ENCODE data around the gene SRSF12. TPM values are rescaled to one million over a fixed set of nuclear protein-coding genes. Genes with fewer than 3 reads are reported as not detected.

The SRSF12 gene
- total RNA-seq, 4 donors from 2014 or later = 0.49 TPM; not detected in 3

GRCh38 chr6:89073014-89073620 is 44.8 kb downstream of the SRSF12 start:
- intact Hi-C loops (cut with DNase I; ENCODE audit: low total_unique reads) = no loop called here
- TF ChIP-seq CTCF (IDR thresholded peaks at IDR 0.05) = no peak
- no peak for TF ChIP-seq POLR2A (IDR thresholded peaks at IDR 0.05)
- no peak overlapping the region for H3K4me3 ChIP-seq (ENCODE audit: low read depth, poor library complexity, severe bottlenecking)
- no peak for DNase-seq (ENCODE audit: low spot score in 2 of 2)
- WGBS, 2 donors = 45 to 59% methylated on average over 4 of the region's 4 CpGs

- intact Hi-C loops (cut with DNase I; ENCODE audit: low total_unique reads) = no loop called here
- no peak overlapping the region for H3K4me3 ChIP-seq (ENCODE audit: low read depth, poor library complexity, severe bottlenecking)
- no peak for TF ChIP-seq POLR2A (IDR thresholded peaks at IDR 0.05)
- TF ChIP-seq CTCF (IDR thresholded peaks at IDR 0.05) = no peak
- DNase-seq (ENCODE audit: low spot score in 2 of 2) = no peak
Observed at GRCh38 chr6:89071036-89071435, 46.8 kb downstream of the SRSF12 start.

- H3K4me3 ChIP-seq (ENCODE audit: low read depth, poor library complexity, severe bottlenecking) = no peak overlapping the region
- 90 to 92% methylated on average over 10 of the region's 10 CpGs for WGBS, 2 donors
- intact Hi-C loops (cut with DNase I; ENCODE audit: low total_unique reads) = no loop called here
- TF ChIP-seq CTCF (IDR thresholded peaks at IDR 0.05) (no peak), POLR2A (IDR thresholded peaks at IDR 0.05) (no peak)
- no peak for DNase-seq (ENCODE audit: low spot score in 2 of 2)
Observed at GRCh38 chr6:89069536-89070163, 48.2 kb downstream of the SRSF12 start.

- intact Hi-C loops (cut with DNase I; ENCODE audit: low total_unique reads) = no loop called here
- no peak overlapping the region for H3K4me3 ChIP-seq (ENCODE audit: low read depth, poor library complexity, severe bottlenecking)
- TF ChIP-seq POLR2A (IDR thresholded peaks at IDR 0.05) (no peak), CTCF (IDR thresholded peaks at IDR 0.05) (no peak)
- no peak for DNase-seq (ENCODE audit: low spot score in 2 of 2)
- WGBS, 2 donors = 96 to 98% methylated on average over 1 of the region's 1 CpG
Observed at GRCh38 chr6:89068695-89069094, 49.2 kb downstream of the SRSF12 start.

GRCh38 chr6:89067796-89068195 is 50.1 kb downstream of the SRSF12 start:
- H3K4me3 ChIP-seq (ENCODE audit: low read depth, poor library complexity, severe bottlenecking) = no peak overlapping the region
- no peak for DNase-seq (ENCODE audit: low spot score in 2 of 2)
- no peak for TF ChIP-seq POLR2A (IDR thresholded peaks at IDR 0.05)
- no peak for TF ChIP-seq CTCF (IDR thresholded peaks at IDR 0.05)
- intact Hi-C loops (cut with DNase I; ENCODE audit: low total_unique reads) = no loop called here

Data from lower leg skin (tissue), 4 donors.